GM10847 (cell line): ENCODE measurements around the gene SSBP3.

Experiments
- POLR2A ChIP-seq: IDR thresholded peaks from 2 replicates; pipeline ENCODE4 v1.6.1; 2011; ENCODE audit not compliant: insufficient read length; ENCODE audit errors: extremely low read depth

The SSBP3 gene

GRCh38 chr1:54298284-54299033, 107.7 kb downstream of the SSBP3 start:
- no peak for TF ChIP-seq POLR2A

- no peak for TF ChIP-seq POLR2A
Measured at GRCh38 chr1:54297596-54298283, 108.5 kb downstream of the SSBP3 start.

- no peak for TF ChIP-seq POLR2A
Measured at GRCh38 chr1:54296666-54297065, 109.5 kb downstream of the SSBP3 start.

GRCh38 chr1:54294887-54295286, 111.3 kb downstream of the SSBP3 start:
- TF ChIP-seq POLR2A: no peak

- no peak for TF ChIP-seq POLR2A
Measured at GRCh38 chr1:54292002-54292911, 113.9 kb downstream of the SSBP3 start.

GRCh38 chr1:54291276-54292001, 114.8 kb downstream of the SSBP3 start:
- no peak for TF ChIP-seq POLR2A

GRCh38 chr1:54290506-54291184, 115.5 kb downstream of the SSBP3 start:
- no peak for TF ChIP-seq POLR2A

- TF ChIP-seq POLR2A: no peak
Measured at GRCh38 chr1:54289712-54290233, 116.4 kb downstream of the SSBP3 start.

- TF ChIP-seq POLR2A: no peak
Measured at GRCh38 chr1:54287801-54288211, 118.4 kb downstream of the SSBP3 start.

- TF ChIP-seq POLR2A: no peak
Measured at GRCh38 chr1:54287176-54287650, 119.0 kb downstream of the SSBP3 start.

GRCh38 chr1:54285815-54286345, 120.3 kb downstream of the SSBP3 start:
- no peak for TF ChIP-seq POLR2A

- no peak for TF ChIP-seq POLR2A
Measured at GRCh38 chr1:54284781-54285529, 121.2 kb downstream of the SSBP3 start.
